Chondrocyte (in vitro differentiated cells): ENCODE measurements around the gene UBE3B. TPM values are rescaled to one million over a fixed set of nuclear protein-coding genes. Genes with fewer than 3 reads are reported as not detected.

Experiments
- DNase-seq: peaks from one replicate; pipeline ENCODE4 v3.0.0; 2021; ENCODE audit warnings: mixed read lengths, low spot score
- H3K27ac Mint-ChIP-seq: one replicate; pipeline ENCODE4 v1.8.0; 2021; ENCODE audit warnings: mild to moderate bottlenecking, moderate library complexity, mixed read lengths; ENCODE audit not compliant: unreplicated experiment
- H3K27me3 Mint-ChIP-seq: 2 replicates; pipeline ENCODE4 v1.8.0; 2021; ENCODE audit warnings: low read depth, mixed read lengths
- H3K36me3 Mint-ChIP-seq: 2 replicates; pipeline ENCODE4 v1.8.0; 2021; ENCODE audit warnings: low read depth, mixed read lengths
- H3K4me1 Mint-ChIP-seq: 2 replicates; pipeline ENCODE4 v1.8.0; 2021; ENCODE audit warnings: low read depth, mild to moderate bottlenecking, mixed read lengths
- H3K4me3 Mint-ChIP-seq: one replicate; pipeline ENCODE4 v1.8.0; 2021; ENCODE audit warnings: mild to moderate bottlenecking, moderate library complexity, mixed read lengths; ENCODE audit not compliant: unreplicated experiment
- H3K9me3 Mint-ChIP-seq: 2 replicates; pipeline ENCODE4 v1.8.0; 2021; ENCODE audit warnings: low read depth, mixed read lengths
- CTCF ChIP-seq: fragments of 200-600 bp; sonication (generic); IDR thresholded peaks from 2 replicates; pipeline ENCODE4 v1.5.0; 2021; ENCODE audit warnings: antibody characterized with exemption, mild to moderate bottlenecking, moderate library complexity
- total RNA-seq: library from RNA; stranded (reverse); gene quantifications from 3 replicates; pipeline ENCODE4 v1.2.1, GENCODE V29; 2021

The UBE3B gene
- total RNA-seq, 1 donor from 2014 or later: 32.9 TPM

- TF ChIP-seq CTCF: no peak
- Mint-ChIP-seq H3K27ac (no peak overlapping the region), H3K9me3 (peaks cover 5% of the 10 kb centered on the region), H3K4me1 (no peaks in the 10 kb centered on the region), H3K36me3 (peaks cover 34% of the 10 kb centered on the region), H3K27me3 (no peaks in the 10 kb centered on the region), H3K4me3 (no peak overlapping the region)
- DNase-seq: no peak
These were observed 17.6 kb downstream of the UBE3B start for GRCh38 chr12:109495012-109495411.

GRCh38 chr12:109496306-109496705 lies 18.9 kb downstream of the UBE3B start:
- no peak for TF ChIP-seq CTCF
- H3K36me3 Mint-ChIP-seq: peaks cover 37% of the 10 kb centered on the region

GRCh38 chr12:109497675-109498074 lies 20.2 kb downstream of the UBE3B start:
- Mint-ChIP-seq H3K27ac (no peak overlapping the region), H3K27me3 (no peaks in the 10 kb centered on the region), H3K4me3 (no peak overlapping the region), H3K36me3 (peaks cover 37% of the 10 kb centered on the region), H3K4me1 (no peaks in the 10 kb centered on the region), H3K9me3 (peaks cover 5% of the 10 kb centered on the region)
- no peak for TF ChIP-seq CTCF
- no peak for DNase-seq

More at GRCh38 chr12:109496306-109496705, 18.9 kb downstream of the UBE3B start:
- DNase-seq: no peak
- no peaks in the 10 kb centered on the region for H3K4me1 Mint-ChIP-seq
- no peak overlapping the region for H3K4me3 Mint-ChIP-seq
- no peaks in the 10 kb centered on the region for H3K27me3 Mint-ChIP-seq
- H3K27ac Mint-ChIP-seq: no peak overlapping the region
- H3K9me3 Mint-ChIP-seq: peaks cover 5% of the 10 kb centered on the region

GRCh38 chr12:109500406-109501185 lies 23.2 kb downstream of the UBE3B start:
- no peak for DNase-seq
- peaks cover 3% of the 10 kb centered on the region for H3K9me3 Mint-ChIP-seq
- H3K27ac Mint-ChIP-seq: no peak overlapping the region
- no peaks in the 10 kb centered on the region for H3K27me3 Mint-ChIP-seq
- H3K36me3 Mint-ChIP-seq: peaks cover 40% of the 10 kb centered on the region
- H3K4me3 Mint-ChIP-seq: no peak overlapping the region
- no peaks in the 10 kb centered on the region for H3K4me1 Mint-ChIP-seq
- no peak for TF ChIP-seq CTCF

- Mint-ChIP-seq H3K9me3 (no peaks in the 10 kb centered on the region), H3K4me3 (no peak overlapping the region), H3K27me3 (no peaks in the 10 kb centered on the region), H3K27ac (no peak overlapping the region), H3K36me3 (peaks cover 35% of the 10 kb centered on the region), H3K4me1 (no peaks in the 10 kb centered on the region)
- no peak for TF ChIP-seq CTCF
- no peak for DNase-seq
These were observed 23.9 kb downstream of the UBE3B start for GRCh38 chr12:109501299-109501698.
